Astrocyte of the spinal cord (primary cell): ENCODE data around the gene PIGB.
"Not testable (repeated sequence)": the region's sequence is repeated elsewhere in the genome, so short reads cannot be mapped to it uniquely, and the experiment has no call there.

Experiments used
- DNase-seq: peaks from one replicate; pipeline ENCODE4 v3.0.0; 2011; ENCODE audit warnings: low read depth, low spot score
- H3K4me3 ChIP-seq: 2 replicates; pipeline ENCODE4 v1.5.1; 2011; ENCODE audit warnings: low read depth, mild to moderate bottlenecking, low read length, moderate library complexity
- in situ Hi-C: cut with HindIII; loops from 2 replicates; pipeline ENCODE4 v1.10.0; 2017; ENCODE audit warnings: low sequenced_read_pairs
- TF ChIP-seq, protein P1 (sequence below): IDR thresholded peaks from 2 replicates; pipeline ENCODE4 v1.5.1; 2012; ENCODE audit warnings: low read depth, mild to moderate bottlenecking, low read length, inconsistent platforms

The PIGB gene

DNA sequence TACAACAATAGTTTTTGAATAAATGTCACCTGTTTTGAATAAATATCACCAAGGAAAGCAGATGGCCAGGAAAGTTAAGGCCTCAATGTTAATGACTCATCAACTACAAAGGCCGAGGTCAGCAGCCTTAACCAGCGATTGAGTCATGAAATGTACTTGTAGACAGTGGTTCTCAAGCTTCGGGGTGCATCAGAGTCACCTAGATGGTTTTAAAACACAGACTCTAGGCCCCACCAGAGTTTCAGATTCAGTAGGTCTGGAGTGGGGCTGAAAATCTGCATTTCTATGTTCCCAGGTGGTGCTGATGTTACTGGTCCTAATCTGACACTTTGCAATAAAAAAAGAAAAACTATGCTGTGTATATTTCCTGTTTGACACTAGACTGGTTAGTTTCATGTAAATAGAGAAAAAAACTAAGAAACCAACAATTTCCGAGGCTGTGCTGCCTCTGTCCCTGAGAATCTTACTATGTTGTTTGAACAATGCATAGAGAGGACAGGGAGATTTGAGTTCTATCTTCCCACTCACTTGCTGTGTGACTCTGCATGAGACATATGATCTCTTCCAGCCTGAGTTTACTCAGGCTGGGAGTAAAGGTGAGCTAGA, 39.2 kb upstream of the PIGB start:
- no peak overlapping the region for H3K4me3 ChIP-seq
- in situ Hi-C loops: no loop called here
- TF ChIP-seq, protein P1, sequence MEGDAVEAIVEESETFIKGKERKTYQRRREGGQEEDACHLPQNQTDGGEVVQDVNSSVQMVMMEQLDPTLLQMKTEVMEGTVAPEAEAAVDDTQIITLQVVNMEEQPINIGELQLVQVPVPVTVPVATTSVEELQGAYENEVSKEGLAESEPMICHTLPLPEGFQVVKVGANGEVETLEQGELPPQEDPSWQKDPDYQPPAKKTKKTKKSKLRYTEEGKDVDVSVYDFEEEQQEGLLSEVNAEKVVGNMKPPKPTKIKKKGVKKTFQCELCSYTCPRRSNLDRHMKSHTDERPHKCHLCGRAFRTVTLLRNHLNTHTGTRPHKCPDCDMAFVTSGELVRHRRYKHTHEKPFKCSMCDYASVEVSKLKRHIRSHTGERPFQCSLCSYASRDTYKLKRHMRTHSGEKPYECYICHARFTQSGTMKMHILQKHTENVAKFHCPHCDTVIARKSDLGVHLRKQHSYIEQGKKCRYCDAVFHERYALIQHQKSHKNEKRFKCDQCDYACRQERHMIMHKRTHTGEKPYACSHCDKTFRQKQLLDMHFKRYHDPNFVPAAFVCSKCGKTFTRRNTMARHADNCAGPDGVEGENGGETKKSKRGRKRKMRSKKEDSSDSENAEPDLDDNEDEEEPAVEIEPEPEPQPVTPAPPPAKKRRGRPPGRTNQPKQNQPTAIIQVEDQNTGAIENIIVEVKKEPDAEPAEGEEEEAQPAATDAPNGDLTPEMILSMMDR: no peak
- peak; percentile 89 for DNase-seq

DNA sequence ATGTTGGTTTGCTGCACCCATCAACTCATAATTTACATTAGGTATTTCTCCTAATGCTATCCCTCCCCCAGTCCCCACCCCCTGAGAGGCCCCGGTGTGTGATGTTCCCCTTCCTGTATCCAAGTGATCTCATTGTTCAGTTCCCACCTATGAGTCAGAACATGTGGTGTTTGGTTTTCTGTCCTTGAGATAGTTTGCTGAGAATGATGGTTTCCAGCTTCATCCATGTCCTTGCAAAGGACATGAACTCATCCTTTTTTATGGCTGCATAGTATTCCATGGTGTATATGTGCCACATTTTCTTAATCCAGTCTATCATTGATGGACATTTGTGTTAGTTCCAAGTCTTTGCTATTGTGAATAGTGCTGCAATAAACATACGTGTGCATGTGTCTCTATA, 38.4 kb upstream of the PIGB start:
- in situ Hi-C loops, H3K4me3 ChIP-seq: not testable (repeated sequence)
- DNase-seq: peak; percentile 12

DNA sequence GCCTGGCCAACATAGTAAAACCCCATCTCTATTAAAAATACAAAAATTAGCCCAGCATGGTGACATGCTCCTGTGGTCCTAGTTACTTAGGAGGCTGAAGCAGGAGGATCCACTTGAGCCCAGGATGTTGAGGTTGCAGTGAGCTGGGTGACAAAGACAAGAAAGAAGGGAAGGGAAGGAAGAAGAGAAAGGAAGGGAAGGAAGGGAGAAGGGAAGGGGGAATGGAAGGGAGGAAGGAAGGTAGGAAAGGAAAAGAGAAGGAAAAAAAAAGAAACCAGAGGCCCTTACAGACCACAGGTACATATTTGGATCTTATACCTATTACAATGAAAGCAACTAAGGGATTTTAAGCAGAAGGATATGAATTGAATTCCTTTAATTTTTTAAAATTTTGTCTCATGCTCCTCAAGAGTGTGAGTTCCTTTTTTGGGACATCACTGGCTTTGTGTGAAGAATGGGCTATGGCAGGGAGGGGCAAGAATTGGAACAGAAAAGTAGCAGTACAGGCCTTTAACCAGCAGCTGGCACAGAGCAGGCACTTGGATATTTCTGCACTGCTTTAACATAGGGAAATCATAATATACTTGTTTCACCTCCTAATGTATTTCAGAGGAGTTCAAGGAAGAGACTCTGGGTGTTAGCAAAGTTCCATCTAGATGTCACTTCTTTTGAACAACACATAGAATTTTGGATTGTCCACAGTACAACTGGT, 37.3 kb upstream of the PIGB start:
- no peak overlapping the region for H3K4me3 ChIP-seq
- in situ Hi-C loops: no loop called here
- no peak for DNase-seq
- TF ChIP-seq, protein P1: peak; percentile 12

DNA sequence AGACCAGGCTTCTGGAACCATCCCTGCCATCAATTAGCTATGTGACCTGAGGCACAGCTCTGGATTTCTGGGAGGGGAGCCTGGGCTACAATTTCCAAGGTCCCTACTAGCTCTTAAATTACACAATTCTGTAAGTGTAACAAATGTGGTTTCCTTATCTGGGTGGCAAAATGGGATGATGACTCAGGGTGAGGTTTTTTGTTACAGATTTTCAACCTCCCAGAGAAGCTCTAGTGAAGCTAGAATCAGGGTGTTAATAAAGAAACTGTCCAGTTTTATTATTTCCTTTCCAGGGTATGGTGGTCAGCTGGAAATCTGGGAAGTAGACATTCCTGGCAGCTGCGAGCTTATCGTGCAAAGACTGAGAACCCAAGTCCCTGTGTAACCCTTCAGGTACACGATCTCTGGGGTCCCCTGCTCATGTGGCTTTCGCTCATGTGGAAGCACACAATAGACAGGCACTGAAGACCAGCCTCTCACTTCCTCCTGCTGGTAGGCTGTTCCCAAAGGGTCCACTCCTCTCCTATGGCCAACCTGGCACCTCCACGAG, 36.7 kb upstream of the PIGB start:
- peak; percentile 85 for DNase-seq
- in situ Hi-C loops: no loop called here
- H3K4me3 ChIP-seq: no peak overlapping the region
- TF ChIP-seq, protein P1: no peak

DNA sequence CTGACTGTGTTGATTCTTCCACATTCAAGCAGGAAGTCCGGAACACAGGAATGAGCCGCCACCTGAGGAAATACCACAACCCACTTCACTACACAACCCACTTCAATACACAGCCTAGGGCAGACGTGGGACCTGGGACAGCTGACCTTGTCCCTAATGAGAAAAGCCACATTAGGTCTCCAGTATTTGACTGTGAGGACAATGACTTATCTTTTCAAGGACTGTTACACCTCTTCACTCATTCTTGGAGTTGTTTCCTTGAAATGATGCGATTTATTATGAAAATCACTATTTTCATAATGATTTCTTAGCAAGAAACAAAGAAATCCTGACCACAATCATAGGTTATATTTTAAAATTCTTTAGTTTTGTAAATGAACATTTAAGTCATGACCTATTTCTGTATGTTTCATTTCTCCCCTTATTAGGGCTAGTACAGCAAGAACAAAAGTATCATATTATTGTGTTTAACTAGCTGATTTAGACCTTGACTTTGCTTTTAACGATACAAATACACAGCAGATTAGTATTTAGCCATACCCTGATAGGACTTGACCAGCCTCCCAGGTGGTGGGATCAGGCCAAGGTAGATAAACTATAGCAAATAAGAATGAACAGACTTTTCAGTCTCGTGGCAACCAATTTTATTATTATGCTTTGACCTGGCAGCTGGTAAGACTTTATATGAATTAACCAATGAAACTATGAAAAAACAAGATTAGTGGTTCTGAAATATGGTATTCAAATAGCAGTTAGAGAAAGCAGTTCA, 35.5 kb upstream of the PIGB start:
- no peak overlapping the region for H3K4me3 ChIP-seq
- in situ Hi-C loops: no loop called here
- TF ChIP-seq, protein P1: no peak
- DNase-seq: no peak

DNA sequence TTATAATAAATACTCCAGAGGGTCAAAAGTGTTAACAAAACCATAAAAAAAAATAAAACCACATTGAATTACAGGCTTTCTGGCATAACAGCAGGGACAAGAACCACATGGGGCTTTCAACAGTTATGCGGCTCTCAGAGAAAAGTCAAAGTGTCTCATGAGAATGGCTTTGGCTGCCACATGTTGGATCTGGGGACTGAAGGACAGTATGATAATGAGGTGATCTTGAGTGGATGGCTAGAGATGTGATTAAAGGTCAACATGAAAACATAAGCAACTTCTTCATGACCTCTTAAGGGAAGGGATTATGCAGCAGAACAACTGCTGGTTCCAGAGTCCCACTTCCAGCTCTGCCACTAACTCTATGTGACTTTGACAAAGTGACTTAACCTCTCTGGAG, 34.6 kb upstream of the PIGB start:
- H3K4me3 ChIP-seq: no peak overlapping the region
- TF ChIP-seq, protein P1: no peak
- in situ Hi-C loops: no loop called here
- DNase-seq: no peak

DNA sequence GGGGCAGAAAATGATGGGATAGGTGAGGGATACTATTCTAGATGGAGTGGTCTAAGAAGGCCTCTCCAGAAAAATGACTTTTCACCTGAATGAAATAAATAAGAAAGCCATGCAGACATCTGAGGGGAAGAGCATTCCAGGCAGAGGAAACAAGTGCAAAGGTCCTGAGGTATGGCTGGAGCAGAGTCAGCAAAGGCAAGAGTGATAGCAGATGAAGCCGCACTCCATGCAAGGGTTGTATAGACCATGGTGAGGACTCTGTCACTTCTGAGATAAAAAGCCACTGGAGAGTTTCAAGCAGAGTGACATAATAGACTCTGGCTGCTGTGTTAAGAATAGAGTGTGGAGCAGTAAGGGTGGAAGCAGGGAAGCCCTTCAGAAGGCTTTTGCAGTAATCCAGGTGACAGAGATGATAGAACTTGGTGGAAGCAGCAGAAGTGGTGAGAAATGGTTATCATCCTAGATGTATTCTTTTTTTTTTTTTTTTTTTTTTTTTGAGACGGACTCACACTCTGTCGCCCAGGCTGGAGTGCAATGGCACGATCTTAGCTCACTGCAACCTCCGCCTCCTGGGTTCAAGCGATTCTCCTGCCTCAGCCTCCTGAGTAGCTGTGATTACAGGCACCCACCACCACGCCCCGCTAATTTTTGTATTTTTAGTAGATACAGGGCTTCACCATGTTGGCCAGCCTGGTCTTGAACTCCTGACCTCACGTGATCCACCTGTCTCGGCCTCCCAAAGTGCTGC, 32.4 kb upstream of the PIGB start:
- DNase-seq, H3K4me3 ChIP-seq, in situ Hi-C loops: not testable (repeated sequence)
